Kidney (tissue), 14 donors: ENCODE data around the gene APRT. TPM values are rescaled to one million over a fixed set of nuclear protein-coding genes. Genes with fewer than 3 reads are reported as not detected.
A peak's percentile ranks its signal among the peaks of the same experiment; 100 is the strongest.

Experiments
- DNase-seq, 5 donors: peaks; one replicate each; pipeline ENCODE4 v3.0.0-alpha.2; 2013 to 2020
- FAIRE-seq: peaks from 2 replicates; lab custom pipeline; 2012; peaks lifted over from hg19 to GRCh38; lab: Jason Lieb, UNC
- H3K27ac ChIP-seq, 2 donors: one replicate each; pipeline ENCODE4 v1.7.0; 2013; ENCODE audit warnings: low read depth in 2 of 2, low read length in 2 of 2, inconsistent platforms in 1 of 2
- H3K27me3 ChIP-seq: one replicate; pipeline ENCODE4 v1.7.1; 2013; ENCODE audit warnings: low read length, inconsistent platforms; ENCODE audit not compliant: control insufficient read depth, insufficient read depth
- H3K36me3 ChIP-seq, 3 donors: one replicate each; pipeline versions ENCODE4 v1.7.0 to v1.7.1; 2013; ENCODE audit warnings: low read length in 3 of 3, control low read depth in 1 of 3, inconsistent platforms in 1 of 3; ENCODE audit not compliant: insufficient read depth in 3 of 3, control insufficient read depth in 2 of 3
- H3K4me1 ChIP-seq, 3 donors: one replicate each; pipeline versions ENCODE4 v1.7.0 to v1.7.1; 2013; ENCODE audit warnings: low read length in 3 of 3, inconsistent platforms in 1 of 3, low read depth in 1 of 3; ENCODE audit not compliant: control insufficient read depth in 2 of 3, insufficient read depth in 2 of 3
- H3K4me3 ChIP-seq, 3 donors: one replicate each; pipeline versions ENCODE4 v1.7.0 to v1.8.1; 2013; ENCODE audit warnings: low read length in 3 of 3, control low read depth in 1 of 3, inconsistent platforms in 1 of 3
- H3K9ac ChIP-seq, 3 donors: one replicate each; pipeline versions ENCODE4 v1.7.0 to v1.7.1; 2013; ENCODE audit warnings: low read length in 3 of 3, control low read depth in 1 of 3, inconsistent platforms in 1 of 3
- H3K9me3 ChIP-seq, 3 donors: one replicate each; pipeline versions ENCODE4 v1.7.0 to v1.7.1; 2013; ENCODE audit warnings: low read length in 3 of 3, control low read depth in 1 of 3, inconsistent platforms in 1 of 3; ENCODE audit not compliant: control insufficient read depth in 2 of 3, insufficient read depth in 1 of 3
- CTCF ChIP-seq: IDR thresholded peaks from 3 replicates; pipeline ENCODE4 v1.5.1; 2012; ENCODE audit warnings: mild to moderate bottlenecking, moderate library complexity, borderline replicate concordance; ENCODE audit not compliant: insufficient read depth; ENCODE audit errors: extremely low read depth
- intact Hi-C: fragments of 100-400 bp; cut with DNase I; formaldehyde crosslinking; loops from one replicate; pipeline ENCODE4 v1.11.1; 2022
- polyA plus RNA-seq: library from polyadenylated mRNA; stranded (reverse); fragments of 350-450 nt; fragmentation: Illumina TruSeq; extraction: RNeasy Lipid Tissue Mini Kit (QIAGEN cat#74804); gene quantifications from one replicate; pipeline ENCODE4 v1.2.3, GENCODE V29; 2014; ENCODE audit warnings: low read depth, low replicate concordance; ENCODE audit not compliant: insufficient read depth
- total RNA-seq: library from RNA; stranded (reverse); fragmentation: NEBNext Ultra II Directional; extraction: Animal tissue kit (Norgen Biotek cat#: 25700); gene quantifications from one replicate; pipeline ENCODE4 v1.2.1, GENCODE V29; 2021
- donor health status: control.
- donor health status: control.
- donor health status: control.
- donor health status: control.
- donor health status: control.
- donor health status: DM: yes; HTN: yes; CAD: no.
- donor health status: Normal renal cell carcinoma (clear cell type).

Gene APRT
- total and polyA plus RNA-seq, 2 donors from 2014 or later, result 105 to 204 TPM

- DNase-seq (peak in 3 of 5 donors; percentile 49 to 77 (median 68)), FAIRE-seq (no peak)
- TF ChIP-seq CTCF, result no peak
- H3K27me3 ChIP-seq, result no peaks in the 10 kb centered on the region
- no peaks in the 10 kb centered on the region for H3K36me3 ChIP-seq
- no peaks in the 10 kb centered on the region for H3K9me3 ChIP-seq
- peak overlapping the region; percentile 43 to 44 for H3K27ac ChIP-seq
- H3K9ac ChIP-seq, result peak overlapping the region in 1 of 3 donors; percentile 40
- intact Hi-C loops, result no loop called here
- peaks cover 0 to 65% (median 29%) of the 10 kb centered on the region in 3 donors for H3K4me1 ChIP-seq
- no peak overlapping the region for H3K4me3 ChIP-seq
Observed at GRCh38 chr16:88760424-88761142, 51.1 kb downstream of the APRT start.

- H3K4me3 ChIP-seq, result no peak overlapping the region
- no peaks in the 10 kb centered on the region for H3K27me3 ChIP-seq
- peak overlapping the region in 1 of 3 donors; percentile 40 for H3K9ac ChIP-seq
- DNase-seq (no peak), FAIRE-seq (no peak)
- no peak for TF ChIP-seq CTCF
- H3K9me3 ChIP-seq, result no peaks in the 10 kb centered on the region
- H3K36me3 ChIP-seq, result no peaks in the 10 kb centered on the region
- peak overlapping the region; percentile 32 to 40 for H3K27ac ChIP-seq
- intact Hi-C loops, result no loop called here
- H3K4me1 ChIP-seq, result peaks cover 0 to 63% (median 26%) of the 10 kb centered on the region in 3 donors
Observed at GRCh38 chr16:88759976-88760350, 51.8 kb downstream of the APRT start.

Other genes with a start within 250 kb of the APRT start
- 38.2 TPM for gene ZC3H18, start 241.5 kb downstream of the APRT start, total RNA-seq
- gene ZC3H18, start 241.5 kb downstream of the APRT start, polyA plus RNA-seq, result 11.4 TPM
- not detected for gene IL17C, start 173.4 kb downstream of the APRT start, total RNA-seq
- gene IL17C, start 173.4 kb downstream of the APRT start, polyA plus RNA-seq, result not detected
- 395 TPM for gene CYBA, start 160.9 kb downstream of the APRT start, total RNA-seq
- 263 TPM for gene CYBA, start 160.9 kb downstream of the APRT start, polyA plus RNA-seq
- gene MVD, start 148.8 kb downstream of the APRT start, total RNA-seq, result 35.4 TPM
- gene MVD, start 148.8 kb downstream of the APRT start, polyA plus RNA-seq, result 48.9 TPM
- 2.3 TPM for gene SNAI3, start 125.4 kb downstream of the APRT start, total RNA-seq
- gene SNAI3, start 125.4 kb downstream of the APRT start, polyA plus RNA-seq, result 0.75 TPM
- 31.4 TPM for gene RNF166, start 105.5 kb downstream of the APRT start, total RNA-seq
- gene RNF166, start 105.5 kb downstream of the APRT start, polyA plus RNA-seq, result 16.3 TPM
- gene CTU2, start 105.4 kb downstream of the APRT start, total RNA-seq, result 18.8 TPM
- gene CTU2, start 105.4 kb downstream of the APRT start, polyA plus RNA-seq, result 11.1 TPM
- gene PIEZO1, start 26.7 kb downstream of the APRT start, total RNA-seq, result 124 TPM
- 103 TPM for gene PIEZO1, start 26.7 kb downstream of the APRT start, polyA plus RNA-seq
- gene CDT1, start 8.1 kb downstream of the APRT start, total RNA-seq, result 1.5 TPM
- gene CDT1, start 8.1 kb downstream of the APRT start, polyA plus RNA-seq, result 0.56 TPM
- gene GALNS, start 45.0 kb upstream of the APRT start, total RNA-seq, result 37.2 TPM
- gene GALNS, start 45.0 kb upstream of the APRT start, polyA plus RNA-seq, result 15.8 TPM
- 48.3 TPM for gene TRAPPC2L, start 45.2 kb upstream of the APRT start, total RNA-seq
- 155 TPM for gene TRAPPC2L, start 45.2 kb upstream of the APRT start, polyA plus RNA-seq
- gene PABPN1L, start 54.7 kb upstream of the APRT start, total RNA-seq, result not detected
- not detected for gene PABPN1L, start 54.7 kb upstream of the APRT start, polyA plus RNA-seq
- gene CBFA2T3, start 165.3 kb upstream of the APRT start, total RNA-seq, result 8.0 TPM
- 0.75 TPM for gene CBFA2T3, start 165.3 kb upstream of the APRT start, polyA plus RNA-seq